Activated T-helper 1 cell treated with anti-CD3 and anti-CD28 coated beads, Interleukin-12 subunit alpha, Interleukin-12 subunit beta, Interleukin-2, Interleukin-4 antibody, amounts not matched to agents 30 ng/mL and 10 ng/mL and 1 ng/mL, durations not matched to agents 14 hours and 24 hours and 36 hours (primary cell): ENCODE results near the gene DVL1. TPM values are rescaled to one million over a fixed set of nuclear protein-coding genes. Genes with fewer than 3 reads are reported as not detected.

Source experiments
- DNase-seq: peaks from one replicate; pipeline ENCODE4 v3.0.0; 2021; ENCODE audit warnings: low spot score
- H3K27ac Mint-ChIP-seq: one replicate; pipeline ENCODE4 v1.8.0; 2021; ENCODE audit warnings: mild to moderate bottlenecking, mixed read lengths
- H3K27me3 Mint-ChIP-seq: one replicate; pipeline ENCODE4 v1.8.0; 2022; ENCODE audit warnings: mild to moderate bottlenecking, moderate library complexity, mixed read lengths; ENCODE audit not compliant: insufficient read depth
- H3K36me3 Mint-ChIP-seq: one replicate; pipeline ENCODE4 v1.8.0; 2021; ENCODE audit warnings: low read depth, mixed read lengths
- H3K4me1 Mint-ChIP-seq: one replicate; pipeline ENCODE4 v1.8.0; 2021; ENCODE audit warnings: low read depth, mixed read lengths
- H3K4me3 Mint-ChIP-seq: one replicate; pipeline ENCODE4 v1.8.0; 2021; ENCODE audit warnings: mild to moderate bottlenecking, moderate library complexity, mixed read lengths
- H3K9me3 Mint-ChIP-seq: one replicate; pipeline ENCODE4 v1.8.0; 2021; ENCODE audit warnings: mixed read lengths
- intact Hi-C: fragments of 100-400 bp; cut with micrococcal nuclease; formaldehyde crosslinking; loops from one replicate; pipeline ENCODE4 v1.15.1; 2024
- total RNA-seq: library from RNA; stranded (reverse); gene quantifications from 2 replicates; pipeline ENCODE4 v1.2.3, GENCODE V29; 2022

Gene DVL1
- total RNA-seq, 1 donor from 2014 or later: 66.5 TPM

GRCh38 chr1:1347026-1347595 lies 2.1 kb downstream of the DVL1 start:
- DNase-seq: no peak
- H3K4me1 Mint-ChIP-seq: peaks cover 12% of the 10 kb centered on the region
- no peak overlapping the region for H3K27ac Mint-ChIP-seq
- H3K27me3 Mint-ChIP-seq: peaks cover 1% of the 10 kb centered on the region
- H3K4me3 Mint-ChIP-seq: peak overlapping the region; percentile 82
- intact Hi-C loops: no loop called here
- H3K36me3 Mint-ChIP-seq: no peaks in the 10 kb centered on the region
- no peaks in the 10 kb centered on the region for H3K9me3 Mint-ChIP-seq

- H3K36me3 Mint-ChIP-seq: no peaks in the 10 kb centered on the region
- H3K27me3 Mint-ChIP-seq: no peaks in the 10 kb centered on the region
- H3K4me1 Mint-ChIP-seq: peaks cover 12% of the 10 kb centered on the region
- intact Hi-C loops: no loop called here
- peak overlapping the region; percentile 82 for H3K4me3 Mint-ChIP-seq
- no peak for DNase-seq
- no peak overlapping the region for H3K27ac Mint-ChIP-seq
- H3K9me3 Mint-ChIP-seq: no peaks in the 10 kb centered on the region
Observed at GRCh38 chr1:1346501-1346890, 2.7 kb downstream of the DVL1 start.

GRCh38 chr1:1345860-1346500 lies 3.2 kb downstream of the DVL1 start:
- DNase-seq: no peak
- Mint-ChIP-seq H3K36me3 (peaks cover 4% of the 10 kb centered on the region), H3K9me3 (no peaks in the 10 kb centered on the region), H3K4me1 (peaks cover 12% of the 10 kb centered on the region), H3K27me3 (no peaks in the 10 kb centered on the region), H3K27ac (no peak overlapping the region), H3K4me3 (no peak overlapping the region)
- intact Hi-C loops: no loop called here

GRCh38 chr1:1345384-1345783 lies 3.8 kb downstream of the DVL1 start:
- intact Hi-C loops: no loop called here
- H3K9me3 Mint-ChIP-seq: no peaks in the 10 kb centered on the region
- peaks cover 10% of the 10 kb centered on the region for H3K36me3 Mint-ChIP-seq
- H3K4me1 Mint-ChIP-seq: peaks cover 12% of the 10 kb centered on the region
- no peak overlapping the region for H3K27ac Mint-ChIP-seq
- no peak for DNase-seq
- no peaks in the 10 kb centered on the region for H3K27me3 Mint-ChIP-seq
- no peak overlapping the region for H3K4me3 Mint-ChIP-seq

- Mint-ChIP-seq H3K4me3 (no peak overlapping the region), H3K27me3 (no peaks in the 10 kb centered on the region), H3K9me3 (no peaks in the 10 kb centered on the region), H3K4me1 (peaks cover 12% of the 10 kb centered on the region), H3K36me3 (peaks cover 10% of the 10 kb centered on the region), H3K27ac (no peak overlapping the region)
- intact Hi-C loops: no loop called here
- no peak for DNase-seq
Observed at GRCh38 chr1:1344655-1345361, 4.4 kb downstream of the DVL1 start.

- Mint-ChIP-seq H3K9me3 (no peaks in the 10 kb centered on the region), H3K27me3 (no peaks in the 10 kb centered on the region), H3K4me3 (no peak overlapping the region), H3K36me3 (peaks cover 10% of the 10 kb centered on the region), H3K27ac (no peak overlapping the region), H3K4me1 (peaks cover 12% of the 10 kb centered on the region)
- no peak for DNase-seq
- intact Hi-C loops: no loop called here
Observed at GRCh38 chr1:1343811-1344421, 5.3 kb downstream of the DVL1 start.

- intact Hi-C loops: no loop called here
- no peaks in the 10 kb centered on the region for H3K9me3 Mint-ChIP-seq
- no peaks in the 10 kb centered on the region for H3K27me3 Mint-ChIP-seq
- H3K4me1 Mint-ChIP-seq: peaks cover 12% of the 10 kb centered on the region
- H3K36me3 Mint-ChIP-seq: peaks cover 10% of the 10 kb centered on the region
- DNase-seq: no peak
- H3K27ac Mint-ChIP-seq: no peak overlapping the region
- no peak overlapping the region for H3K4me3 Mint-ChIP-seq
Observed at GRCh38 chr1:1342584-1343115, 6.6 kb downstream of the DVL1 start.

GRCh38 chr1:1342061-1342562 lies 7.1 kb downstream of the DVL1 start:
- Mint-ChIP-seq H3K27ac (no peak overlapping the region), H3K9me3 (no peaks in the 10 kb centered on the region), H3K36me3 (peaks cover 10% of the 10 kb centered on the region), H3K4me3 (no peak overlapping the region), H3K4me1 (peaks cover 7% of the 10 kb centered on the region), H3K27me3 (no peaks in the 10 kb centered on the region)
- intact Hi-C loops: no loop called here
- DNase-seq: no peak

GRCh38 chr1:1341549-1342021 lies 7.6 kb downstream of the DVL1 start:
- H3K4me3 Mint-ChIP-seq: no peak overlapping the region
- intact Hi-C loops: no loop called here
- no peak overlapping the region for H3K27ac Mint-ChIP-seq
- H3K36me3 Mint-ChIP-seq: peaks cover 10% of the 10 kb centered on the region
- H3K4me1 Mint-ChIP-seq: peaks cover 1% of the 10 kb centered on the region
- DNase-seq: no peak
- no peaks in the 10 kb centered on the region for H3K27me3 Mint-ChIP-seq
- H3K9me3 Mint-ChIP-seq: no peaks in the 10 kb centered on the region

- Mint-ChIP-seq H3K27ac (no peak overlapping the region), H3K4me3 (no peak overlapping the region), H3K9me3 (no peaks in the 10 kb centered on the region), H3K27me3 (no peaks in the 10 kb centered on the region), H3K4me1 (no peaks in the 10 kb centered on the region), H3K36me3 (peaks cover 10% of the 10 kb centered on the region)
- intact Hi-C loops: no loop called here
- no peak for DNase-seq
Observed at GRCh38 chr1:1340791-1341548, 8.2 kb downstream of the DVL1 start.

GRCh38 chr1:1340185-1340584 lies 9.0 kb downstream of the DVL1 start:
- no peak overlapping the region for H3K27ac Mint-ChIP-seq
- no peaks in the 10 kb centered on the region for H3K4me1 Mint-ChIP-seq
- no peaks in the 10 kb centered on the region for H3K9me3 Mint-ChIP-seq
- H3K4me3 Mint-ChIP-seq: no peak overlapping the region
- no peaks in the 10 kb centered on the region for H3K27me3 Mint-ChIP-seq
- intact Hi-C loops: no loop called here
- H3K36me3 Mint-ChIP-seq: peaks cover 10% of the 10 kb centered on the region
- no peak for DNase-seq

GRCh38 chr1:1338278-1338677 lies 10.9 kb downstream of the DVL1 start:
- Mint-ChIP-seq H3K36me3 (peaks cover 10% of the 10 kb centered on the region), H3K27ac (no peak overlapping the region), H3K4me1 (no peaks in the 10 kb centered on the region), H3K27me3 (no peaks in the 10 kb centered on the region), H3K4me3 (no peak overlapping the region), H3K9me3 (no peaks in the 10 kb centered on the region)
- no peak for DNase-seq
- intact Hi-C loops: no loop called here
